NT2/D1 (cell line): ENCODE results near the gene ACAA2.

ENCODE experiments used
- DNase-seq: peaks from one replicate; pipeline ENCODE4 v3.0.0-alpha.2; 2011; ENCODE audit warnings: low read depth, low spot score
- H3K27me3 ChIP-seq: 2 replicates; pipeline ENCODE4 v1.6.0; 2011; ENCODE audit warnings: mild to moderate bottlenecking; ENCODE audit not compliant: insufficient read length, insufficient read depth
- H3K36me3 ChIP-seq: 2 replicates; pipeline ENCODE4 v1.6.1; 2011; ENCODE audit warnings: mild to moderate bottlenecking, low read length, mixed read lengths; ENCODE audit not compliant: insufficient read depth, insufficient read length
- H3K4me1 ChIP-seq: 2 replicates; pipeline ENCODE4 v1.5.1; 2011; ENCODE audit not compliant: insufficient read depth, insufficient read length
- H3K4me3 ChIP-seq: 2 replicates; pipeline ENCODE4 v1.5.1; 2011; ENCODE audit warnings: low read depth; ENCODE audit not compliant: insufficient read length
- H3K9ac ChIP-seq: 2 replicates; pipeline ENCODE4 v1.6.0; 2011; ENCODE audit warnings: low read depth; ENCODE audit not compliant: insufficient read length
- H3K9me3 ChIP-seq: 2 replicates; pipeline ENCODE4 v1.5.1; 2011; ENCODE audit warnings: mild to moderate bottlenecking, low read length; ENCODE audit not compliant: insufficient read depth
- SUZ12 ChIP-seq: IDR thresholded peaks from 2 replicates; pipeline ENCODE4 v1.6.1; 2011; ENCODE audit not compliant: insufficient read length, insufficient read depth; ENCODE audit errors: extremely low read depth
- YY1 ChIP-seq: IDR thresholded peaks from 2 replicates; pipeline ENCODE4 v1.6.1; 2011; ENCODE audit not compliant: insufficient read length, insufficient read depth
- ZNF274 ChIP-seq: IDR thresholded peaks from 2 replicates; pipeline ENCODE4 v1.6.1; 2011; ENCODE audit warnings: mild to moderate bottlenecking, low read depth, low read length

ACAA2 gene

DNA sequence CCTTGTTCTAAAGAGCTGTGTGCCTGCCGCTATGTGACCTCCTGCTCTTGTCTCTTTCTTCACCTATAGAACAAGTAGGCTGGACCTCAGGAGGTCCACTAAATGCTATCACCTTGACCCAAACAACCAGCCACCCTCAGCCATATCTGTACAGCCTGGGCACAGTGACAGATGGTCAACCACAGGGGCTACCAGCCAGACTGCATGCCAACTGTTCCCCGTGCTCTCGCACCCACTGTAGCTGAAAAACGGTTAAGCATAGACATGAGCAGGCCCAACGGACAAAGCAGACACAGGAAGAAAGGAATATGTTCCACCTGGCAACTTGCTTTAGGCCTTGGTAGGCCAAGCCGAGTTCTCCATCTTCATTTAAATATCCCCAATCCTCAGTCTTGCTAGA is 43.2 kb upstream of the ACAA2 start:
- Histone ChIP-seq H3K4me1 (no peaks in the 10 kb centered on the region), H3K36me3 (no peaks in the 10 kb centered on the region), H3K9ac (no peak overlapping the region), H3K27me3 (no peaks in the 10 kb centered on the region), H3K4me3 (no peak overlapping the region), H3K9me3 (no peaks in the 10 kb centered on the region)
- no peak for DNase-seq
- no peak for TF ChIP-seq SUZ12
- no peak for TF ChIP-seq YY1
- no peak for TF ChIP-seq ZNF274

- no peak overlapping the region for H3K9ac ChIP-seq
- TF ChIP-seq SUZ12 (no peak), YY1 (no peak), ZNF274 (no peak)
- no peak overlapping the region for H3K4me3 ChIP-seq
- H3K9me3 ChIP-seq: no peaks in the 10 kb centered on the region
- H3K36me3 ChIP-seq: no peaks in the 10 kb centered on the region
- H3K27me3 ChIP-seq: no peaks in the 10 kb centered on the region
- no peak for DNase-seq
- no peaks in the 10 kb centered on the region for H3K4me1 ChIP-seq
These were observed 42.5 kb upstream of the ACAA2 start for GRCh38 chr18:49855711-49856415.

DNA sequence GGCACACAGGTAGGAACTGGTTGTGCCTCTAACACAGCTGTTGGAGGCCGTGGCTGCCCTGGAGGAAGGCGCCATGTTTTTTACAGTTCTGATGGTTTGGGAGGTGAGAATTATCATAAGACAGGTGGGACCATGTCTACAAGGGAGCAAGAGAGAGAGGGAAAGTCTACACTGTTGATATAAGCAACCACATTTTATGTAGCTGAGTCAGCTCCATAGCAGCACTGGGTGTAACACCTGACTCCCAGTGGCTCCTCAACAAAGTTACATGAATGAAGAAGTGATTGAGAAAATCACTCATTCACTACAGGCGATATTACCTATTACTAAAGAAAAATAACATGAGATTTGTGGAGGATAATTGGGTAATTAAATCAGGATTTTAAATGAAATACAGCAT is 41.3 kb upstream of the ACAA2 start:
- Histone ChIP-seq H3K9ac (no peak overlapping the region), H3K4me3 (no peak overlapping the region)
- no peak for DNase-seq

GRCh38 chr18:49853436-49853835 is 40.1 kb upstream of the ACAA2 start:
- Histone ChIP-seq H3K36me3 (no peaks in the 10 kb centered on the region), H3K9ac (no peak overlapping the region), H3K9me3 (no peaks in the 10 kb centered on the region), H3K27me3 (no peaks in the 10 kb centered on the region), H3K4me1 (peaks cover 6% of the 10 kb centered on the region), H3K4me3 (no peak overlapping the region)
- DNase-seq: no peak
- TF ChIP-seq YY1: no peak
- TF ChIP-seq SUZ12: no peak
- no peak for TF ChIP-seq ZNF274

More for the DNA sequence above, 41.3 kb upstream of the ACAA2 start:
- no peaks in the 10 kb centered on the region for H3K27me3 ChIP-seq
- no peaks in the 10 kb centered on the region for H3K36me3 ChIP-seq
- no peak for TF ChIP-seq SUZ12
- TF ChIP-seq ZNF274: no peak
- no peak for TF ChIP-seq YY1
- no peaks in the 10 kb centered on the region for H3K4me1 ChIP-seq
- H3K9me3 ChIP-seq: no peaks in the 10 kb centered on the region

- no peaks in the 10 kb centered on the region for H3K9me3 ChIP-seq
- peaks cover 1% of the 10 kb centered on the region for H3K36me3 ChIP-seq
- TF ChIP-seq ZNF274: no peak
- no peak for TF ChIP-seq YY1
- TF ChIP-seq SUZ12: no peak
- H3K4me1 ChIP-seq: peaks cover 6% of the 10 kb centered on the region
- no peak overlapping the region for H3K9ac ChIP-seq
- H3K4me3 ChIP-seq: no peak overlapping the region
- DNase-seq: no peak
- H3K27me3 ChIP-seq: no peaks in the 10 kb centered on the region
These were observed 39.7 kb upstream of the ACAA2 start for GRCh38 chr18:49853011-49853410.

DNA sequence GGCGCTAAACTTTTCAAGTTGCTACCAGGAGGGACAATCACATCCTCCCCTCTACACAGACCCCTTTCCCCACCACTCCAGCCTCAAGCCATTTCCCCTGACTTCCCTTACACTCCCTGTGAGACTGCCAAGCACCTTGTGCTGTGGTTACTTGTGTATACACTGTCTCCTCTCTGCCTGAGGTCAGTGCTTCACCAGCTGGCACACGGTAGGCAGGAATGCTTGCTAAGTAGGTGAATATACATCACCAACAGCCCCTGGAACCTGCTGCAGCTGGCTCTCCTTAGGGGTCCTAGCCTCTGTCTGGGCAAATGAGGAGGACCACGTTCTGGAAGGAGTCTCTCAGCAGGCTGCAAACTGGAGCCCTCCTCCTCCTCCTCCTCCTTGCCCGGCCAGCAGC is 38.3 kb upstream of the ACAA2 start:
- no peak overlapping the region for H3K4me3 ChIP-seq
- H3K4me1 ChIP-seq: peaks cover 8% of the 10 kb centered on the region
- DNase-seq: no peak
- no peaks in the 10 kb centered on the region for H3K9me3 ChIP-seq
- peaks cover 4% of the 10 kb centered on the region for H3K36me3 ChIP-seq
- no peaks in the 10 kb centered on the region for H3K27me3 ChIP-seq
- TF ChIP-seq YY1 (no peak), ZNF274 (no peak), SUZ12 (no peak)
- H3K9ac ChIP-seq: no peak overlapping the region

DNA sequence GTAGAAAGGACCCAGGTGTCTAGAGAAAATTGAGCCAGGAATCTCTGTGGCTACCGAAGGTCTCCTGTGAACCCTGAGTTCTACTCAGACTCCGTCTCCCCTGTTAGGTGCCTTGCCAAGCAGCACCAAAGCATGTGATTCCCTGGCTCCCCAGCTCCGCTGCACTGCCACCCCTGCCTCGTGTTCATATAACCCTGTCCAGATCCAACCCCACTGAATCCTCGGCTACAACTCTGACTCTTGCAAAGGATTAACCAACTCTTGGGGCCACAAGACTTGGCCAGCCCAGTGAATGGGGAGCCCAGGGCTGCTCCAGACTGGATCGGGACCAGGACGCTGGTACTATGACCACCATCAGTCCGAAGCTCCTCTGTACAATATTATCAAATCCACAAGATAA is 37.3 kb upstream of the ACAA2 start:
- Histone ChIP-seq H3K36me3 (peaks cover 4% of the 10 kb centered on the region), H3K9me3 (no peaks in the 10 kb centered on the region), H3K4me3 (no peak overlapping the region), H3K27me3 (no peaks in the 10 kb centered on the region), H3K9ac (no peak overlapping the region), H3K4me1 (peaks cover 8% of the 10 kb centered on the region)
- DNase-seq: no peak
- TF ChIP-seq SUZ12: no peak
- TF ChIP-seq ZNF274: no peak
- no peak for TF ChIP-seq YY1
